Hypothalamus (tissue), 51 donors: Measurements from ENCODE around the gene VAV3.
"Not testable (repeated sequence)": the region's sequence is repeated elsewhere in the genome, so short reads cannot be mapped to it uniquely, and the experiment has no call there.

Source experiments
- DNase-seq, 51 donors: peaks; one replicate each; lab custom pipeline; 2025; lab: John Stamatoyannopoulos, UW

The VAV3 gene

DNA sequence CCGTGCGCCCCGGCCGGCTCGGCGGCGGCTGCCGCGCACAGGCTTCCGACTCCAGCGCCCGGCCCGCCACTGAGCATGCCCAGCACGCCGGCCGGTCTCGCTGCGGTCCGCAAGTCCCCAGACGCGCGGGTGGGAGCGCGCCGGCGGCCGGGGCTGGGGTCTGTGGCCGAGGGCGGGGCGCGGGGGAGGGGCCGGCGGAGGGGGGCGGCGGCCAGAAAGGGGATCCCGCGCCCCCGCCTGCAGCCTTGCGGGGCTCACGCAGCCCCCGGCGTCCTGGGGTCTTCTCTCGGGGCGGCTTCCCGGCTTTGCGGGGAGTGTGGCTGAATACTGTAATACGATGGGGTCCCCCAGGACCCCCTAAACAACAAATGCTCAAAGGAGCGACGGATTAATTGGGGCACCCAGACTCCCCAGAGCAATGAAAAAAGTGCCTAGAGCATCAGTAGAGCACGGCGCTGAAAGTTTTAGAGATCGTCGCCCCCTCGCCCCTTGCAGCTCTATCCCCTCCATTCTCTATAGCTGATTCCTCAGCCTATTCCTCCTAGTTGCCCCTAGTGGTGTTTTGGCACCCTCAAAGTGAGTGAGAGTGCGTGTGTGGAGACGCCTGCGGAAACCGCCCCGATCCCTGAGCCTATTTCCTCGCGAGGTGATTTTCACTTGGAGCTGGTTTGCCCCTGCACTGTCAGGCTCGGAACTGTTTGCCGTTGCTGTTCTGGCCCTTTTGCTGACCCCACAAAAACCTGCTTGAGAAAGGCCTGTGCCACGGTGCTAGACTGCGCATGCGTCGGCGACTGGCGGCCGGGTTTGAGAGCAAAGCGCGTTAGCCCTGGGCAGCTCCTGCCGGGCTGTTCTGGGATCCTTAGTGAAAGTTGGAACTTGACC, at the start of gene VAV3:
VAV3 (minus strand) TSS at position 71 of the 882 bp plus-strand sequence. CDS start 311 bp downstream, outside the sequence.
- DNase-seq, result peak in 39 of 51 donors; percentile 2 to 75 (median 41)

DNA sequence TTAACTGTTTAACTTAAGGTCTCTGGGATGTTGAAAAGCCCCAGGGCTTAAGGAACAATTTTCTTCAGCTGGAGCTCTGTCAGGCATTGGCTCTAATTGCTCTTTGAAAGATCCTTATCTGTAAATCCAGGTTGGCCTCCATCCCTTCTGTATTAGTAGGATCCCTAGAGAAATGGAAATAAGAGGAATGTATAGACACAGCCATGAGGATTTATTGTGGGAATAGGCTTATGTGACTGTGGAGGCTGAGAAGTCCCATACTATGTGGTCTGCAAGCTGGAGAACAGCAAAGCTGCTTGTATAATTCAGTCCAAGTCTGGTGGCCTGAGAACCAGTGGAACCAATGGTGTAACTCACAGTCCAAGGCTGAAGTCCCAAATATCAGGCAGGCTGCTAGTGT, 47.6 kb upstream of the VAV3 start:
- DNase-seq, result no peak

DNA sequence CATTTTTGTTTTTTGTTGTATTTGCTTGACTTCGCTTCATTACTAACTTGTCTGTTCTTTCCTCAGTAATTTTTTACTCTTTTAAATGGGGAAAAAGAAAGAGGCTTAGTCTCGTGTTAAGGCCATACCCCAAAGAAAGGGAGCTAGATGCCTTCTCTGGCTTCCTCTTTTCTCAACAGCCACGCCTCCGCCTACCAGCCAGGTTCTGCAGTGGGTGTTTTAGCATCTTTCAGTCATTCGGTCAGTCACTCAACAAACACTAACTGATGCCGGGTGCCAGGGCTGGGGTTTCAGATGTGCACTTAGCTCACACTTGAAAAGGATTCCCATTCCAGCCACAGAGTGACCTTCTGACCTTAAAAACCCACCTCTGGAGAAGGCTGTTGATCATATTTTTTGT, 46.3 kb upstream of the VAV3 start:
- DNase-seq, result no peak

DNA sequence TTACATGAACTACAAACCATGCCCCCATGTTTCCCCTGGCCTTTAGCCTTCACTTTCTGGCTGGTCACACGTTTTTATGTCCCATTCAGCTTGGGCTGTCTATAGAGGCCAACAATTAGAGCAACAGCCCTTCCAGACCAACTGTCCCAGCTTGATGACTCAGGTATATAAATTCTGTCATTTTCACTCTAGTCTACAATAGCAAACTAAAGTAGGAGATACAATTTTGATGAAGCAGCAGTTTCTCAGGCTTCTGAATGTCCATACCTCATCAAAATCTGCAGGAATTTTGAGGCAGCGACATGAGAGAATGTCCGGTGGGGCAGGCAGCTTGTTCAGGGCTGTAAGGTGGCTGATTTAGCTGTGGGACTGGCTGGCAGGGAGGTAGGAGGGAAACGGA, 45.6 kb upstream of the VAV3 start:
- no peak for DNase-seq

GRCh38 chr1:108009603-108010195, 44.7 kb upstream of the VAV3 start:
- DNase-seq, result no peak

DNA sequence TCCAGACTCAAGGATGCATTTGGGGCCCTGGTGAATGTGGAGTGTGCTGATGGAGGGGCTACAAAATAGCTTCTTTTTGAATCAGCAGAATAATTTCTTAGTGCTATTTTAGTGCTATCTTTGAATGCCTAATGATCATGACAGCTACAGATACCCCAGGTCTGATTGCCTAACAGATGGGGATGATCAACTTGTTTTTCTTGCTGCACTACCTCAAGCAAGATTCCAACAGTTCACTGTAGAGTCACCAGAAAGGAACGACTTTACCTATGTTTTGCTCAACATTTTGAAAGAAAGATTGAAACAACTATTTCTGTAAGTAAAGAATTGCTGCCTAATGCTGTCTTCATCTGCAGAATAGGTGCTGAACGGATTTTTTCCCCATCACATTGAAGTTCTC, 42.6 kb upstream of the VAV3 start:
- no peak for DNase-seq

DNA sequence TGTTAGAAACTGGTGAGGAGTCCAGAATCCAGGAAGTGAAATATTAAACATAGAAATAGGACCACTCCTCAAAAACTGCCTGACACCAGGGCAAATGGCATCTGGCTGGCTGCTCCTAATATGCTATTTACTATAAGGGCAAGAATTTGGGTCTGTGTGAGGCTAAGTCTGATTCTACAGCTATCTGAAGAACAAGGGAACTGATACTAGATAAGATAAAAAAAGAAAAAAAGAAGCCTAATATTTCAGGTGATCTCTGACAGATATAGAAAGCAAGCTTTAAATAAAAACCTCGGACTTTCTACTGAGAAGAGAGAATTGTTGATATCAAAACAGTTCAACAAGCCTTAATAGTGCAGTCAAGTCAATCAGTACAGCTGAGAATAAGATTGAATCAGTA, 42.1 kb upstream of the VAV3 start:
- no peak for DNase-seq

DNA sequence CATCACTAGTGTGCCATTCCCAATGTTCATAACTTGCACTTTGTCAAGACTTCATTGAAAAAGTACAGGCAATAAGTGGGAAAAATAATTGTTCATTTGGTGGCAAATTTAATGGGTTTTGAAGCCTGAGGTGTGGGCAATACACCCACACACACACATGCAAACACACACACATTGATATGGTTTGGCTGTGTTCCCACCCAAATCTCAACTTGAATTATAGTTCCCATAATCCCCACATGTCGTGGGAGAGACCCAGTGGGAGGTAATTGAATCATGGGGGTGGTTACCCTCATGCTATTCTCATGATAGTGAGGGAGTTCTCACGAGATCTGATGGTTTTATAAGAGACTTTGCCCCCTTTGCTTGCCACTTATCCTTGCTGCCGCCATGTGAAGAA, 39.9 kb upstream of the VAV3 start:
- not testable (repeated sequence) for DNase-seq

- peak in 2 of 51 donors; percentile 2 for DNase-seq
These were observed 35.7 kb upstream of the VAV3 start for GRCh38 chr1:108000620-108001111.

- DNase-seq, result no peak
These were observed 35.2 kb upstream of the VAV3 start for GRCh38 chr1:108000184-108000583.

- no peak for DNase-seq
These were observed 32.9 kb upstream of the VAV3 start for GRCh38 chr1:107997866-107998265.

DNA sequence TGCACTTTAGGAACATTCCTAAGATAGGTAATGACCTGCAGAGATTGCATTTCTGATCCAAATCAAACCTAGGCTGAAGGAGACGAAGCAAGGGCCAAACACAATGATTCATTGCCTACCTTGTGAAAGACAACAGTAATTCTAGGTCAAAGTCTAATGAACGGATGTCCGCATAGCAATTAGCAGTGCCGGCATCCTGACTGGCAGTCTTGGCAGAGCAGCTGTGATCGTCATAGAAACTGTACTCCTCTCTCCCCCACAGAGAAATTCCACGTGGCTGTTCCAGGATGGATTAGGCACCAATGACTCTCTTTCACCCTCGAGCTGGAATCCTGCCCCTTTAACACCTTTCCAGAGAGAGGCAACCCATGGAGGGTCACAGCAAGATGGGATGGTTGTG, 28.9 kb upstream of the VAV3 start:
- peak in 20 of 51 donors; percentile 1 to 55 (median 10) for DNase-seq

DNA sequence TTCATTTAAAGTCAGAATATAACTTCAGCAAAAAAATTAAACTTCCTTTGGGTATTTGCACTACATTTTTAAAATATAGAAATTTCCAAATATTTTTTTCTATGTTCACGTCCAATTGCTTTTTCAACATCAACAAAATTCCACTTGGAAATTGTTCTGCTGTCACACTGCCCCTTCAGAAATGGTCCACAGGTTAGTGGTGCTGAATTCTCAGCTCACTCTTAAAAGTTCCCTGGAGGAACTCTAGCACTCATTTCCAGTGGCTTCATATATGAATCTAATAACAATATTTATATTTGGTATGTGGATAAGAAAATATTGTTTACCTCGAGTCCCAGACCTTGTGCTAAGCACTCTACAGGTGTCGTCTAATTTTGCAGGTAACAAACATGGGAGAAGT, 27.4 kb upstream of the VAV3 start:
- no peak for DNase-seq

DNA sequence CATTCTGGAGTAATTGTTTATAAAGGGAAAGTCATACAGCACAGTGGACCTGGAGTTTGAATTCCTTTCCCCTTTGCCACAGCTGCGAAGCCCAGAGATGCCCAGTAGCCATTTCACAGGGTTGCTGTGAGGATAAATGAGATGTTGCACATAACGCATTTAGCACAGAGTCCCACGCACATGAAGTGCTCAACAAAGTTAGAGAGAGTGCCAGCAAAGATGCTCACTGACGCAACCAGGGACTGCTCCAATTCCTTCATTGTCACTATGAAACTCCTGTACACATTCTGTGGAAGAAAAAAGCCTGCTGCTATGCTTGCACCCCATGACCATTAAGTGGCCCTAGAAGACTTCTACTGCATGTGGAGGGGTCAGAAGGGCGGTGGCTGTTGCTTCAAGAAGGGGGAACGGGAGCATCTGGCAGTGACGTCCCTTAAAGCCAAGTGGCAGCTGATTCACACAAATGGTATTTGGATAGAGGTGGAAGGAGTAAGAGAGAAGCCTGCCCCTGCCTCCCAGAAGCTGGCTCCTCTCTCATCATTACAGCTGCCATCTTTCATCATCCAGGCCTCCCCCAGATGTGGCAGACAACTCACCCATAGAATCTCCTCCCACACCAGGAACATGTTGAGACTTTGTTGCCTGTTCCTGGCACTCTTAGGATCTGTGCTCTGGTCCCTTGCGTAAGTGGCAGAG, 26.5 kb upstream of the VAV3 start:
- peak in 1 of 51 donors; percentile 13 for DNase-seq

GRCh38 chr1:107990606-107991005, 25.6 kb upstream of the VAV3 start:
- DNase-seq, result no peak

- DNase-seq, result no peak
These were observed 16.3 kb upstream of the VAV3 start for GRCh38 chr1:107981277-107981676.

GRCh38 chr1:107979926-107980325, 14.9 kb upstream of the VAV3 start:
- no peak for DNase-seq

DNA sequence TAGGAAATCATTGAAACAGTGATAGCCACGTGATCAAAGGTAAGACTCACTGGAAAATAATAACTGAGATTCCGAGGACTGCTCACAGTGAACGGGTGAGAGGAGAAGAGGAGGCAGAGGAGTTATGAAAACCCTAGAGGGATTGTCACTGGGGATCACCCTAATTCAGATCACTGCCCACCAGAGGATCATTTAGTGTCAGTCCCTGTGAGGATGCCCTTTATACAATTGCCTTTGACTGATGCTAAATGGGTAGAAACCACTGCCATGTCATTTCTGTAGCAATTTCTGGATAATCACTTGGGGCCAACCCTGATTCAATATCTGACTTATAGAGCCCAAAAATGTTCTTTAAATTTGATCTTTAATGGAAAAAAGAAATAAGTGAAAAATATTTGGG, 14.1 kb upstream of the VAV3 start:
- no peak for DNase-seq

DNA sequence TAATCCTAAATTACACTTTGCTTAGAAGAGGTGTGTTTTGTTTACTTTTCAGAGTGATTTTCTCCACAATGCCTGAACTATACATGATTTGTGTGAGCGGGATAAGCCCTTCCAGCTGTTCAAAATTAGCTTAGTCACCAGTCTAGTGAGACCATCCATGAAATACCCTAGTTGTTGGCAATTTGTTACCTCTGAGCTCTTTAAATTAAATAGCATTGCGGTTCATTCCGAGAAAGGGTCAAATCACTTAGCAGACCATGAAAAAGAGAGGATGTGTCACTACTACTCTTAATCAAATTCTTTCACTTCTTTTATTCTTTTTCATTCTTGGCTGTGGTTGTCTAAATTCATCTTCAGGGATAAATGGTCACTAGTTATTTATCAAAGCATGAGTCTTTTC, 11.9 kb upstream of the VAV3 start:
- no peak for DNase-seq

DNA sequence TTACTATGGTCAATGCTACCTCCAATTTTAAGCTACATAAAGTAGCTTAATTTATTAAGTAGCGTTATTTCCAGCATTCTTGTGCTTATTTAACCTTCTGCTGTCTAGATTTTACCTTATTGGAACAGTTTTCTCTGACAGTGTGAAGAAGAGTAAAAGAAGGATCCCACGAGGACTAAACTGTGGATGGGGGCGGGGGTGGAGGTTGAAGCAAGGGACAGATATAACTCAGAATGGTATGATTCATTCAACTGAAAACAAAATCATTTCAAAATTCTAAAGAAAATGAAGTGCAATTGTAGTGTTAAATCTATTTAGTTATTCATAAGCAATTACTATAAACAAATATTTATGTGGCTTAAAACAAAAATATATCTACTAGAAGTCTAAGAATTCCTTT, 11.5 kb upstream of the VAV3 start:
- DNase-seq, result no peak

DNA sequence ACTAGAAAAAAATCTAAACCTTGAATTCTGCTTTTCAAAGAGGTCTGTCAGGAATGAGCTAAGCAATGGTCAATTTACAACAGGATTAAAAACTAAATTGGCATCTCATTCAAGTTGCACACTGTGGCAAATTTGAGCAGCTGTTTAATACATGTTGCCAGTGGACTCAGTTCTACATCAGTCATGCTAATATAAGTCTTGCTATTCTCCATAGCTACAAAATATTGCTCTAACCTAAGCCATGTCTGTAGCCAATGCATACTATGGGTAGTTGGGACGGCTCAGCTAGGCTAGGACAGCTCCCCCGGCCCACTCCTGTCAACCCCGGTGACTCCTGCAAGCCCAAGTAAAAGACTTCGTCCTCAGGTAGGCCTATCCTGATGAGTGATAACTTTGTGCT, 10.9 kb upstream of the VAV3 start:
- DNase-seq, result no peak
